Mesendoderm (in vitro differentiated cells): Measurements from ENCODE around the gene PRKN.

Experiments
- DNase-seq: peaks from one replicate; pipeline ENCODE4 v3.0.0; 2013
- H2AK5ac ChIP-seq: 2 replicates; pipeline ENCODE4 v1.6.1; 2013; ENCODE audit warnings: low read length, inconsistent platforms
- H2BK120ac ChIP-seq: 2 replicates; pipeline ENCODE4 v1.6.1; 2013; ENCODE audit warnings: low read depth, mild to moderate bottlenecking, low read length, moderate library complexity, mixed read lengths
- H2BK15ac ChIP-seq: replicated peaks from 2 replicates; pipeline ENCODE4 v1.6.1; 2013; ENCODE audit warnings: low read depth, mild to moderate bottlenecking, moderate library complexity
- H2BK5ac ChIP-seq: 2 replicates; pipeline ENCODE4 v1.6.1; 2013; ENCODE audit warnings: low read length, inconsistent platforms
- H3K18ac ChIP-seq: 2 replicates; pipeline ENCODE4 v1.6.1; 2013; ENCODE audit warnings: mild to moderate bottlenecking, low read length, mixed read lengths
- H3K23ac ChIP-seq: one replicate; pipeline ENCODE4 v1.6.1; 2013; ENCODE audit warnings: low read length
- H3K27ac ChIP-seq: 2 replicates; pipeline ENCODE4 v1.5.1; 2013; ENCODE audit warnings: low read depth, mild to moderate bottlenecking, inconsistent platforms, low read length, moderate library complexity
- H3K27me3 ChIP-seq: 2 replicates; pipeline ENCODE4 v1.6.1; 2013; ENCODE audit warnings: low read length, control low read depth, mild to moderate bottlenecking, inconsistent platforms; ENCODE audit not compliant: insufficient read depth, poor library complexity
- H3K36me3 ChIP-seq: 2 replicates; pipeline ENCODE4 v1.6.1; 2013; ENCODE audit warnings: low read length, inconsistent platforms; ENCODE audit not compliant: control insufficient read depth, insufficient read depth
- H3K4ac ChIP-seq: one replicate; pipeline ENCODE4 v1.6.1; 2013; ENCODE audit warnings: low read depth, mild to moderate bottlenecking, low read length, moderate library complexity
- H3K4me1 ChIP-seq: 2 replicates; pipeline ENCODE4 v1.6.1; 2013; ENCODE audit warnings: low read depth, low read length, inconsistent platforms; ENCODE audit not compliant: control insufficient read depth
- H3K4me2 ChIP-seq: 2 replicates; pipeline ENCODE4 v1.6.1; 2013; ENCODE audit warnings: low read length
- H3K4me3 ChIP-seq: 2 replicates; pipeline ENCODE4 v1.5.1; 2013; ENCODE audit warnings: mild to moderate bottlenecking, low read length
- H3K56ac ChIP-seq: one replicate; pipeline ENCODE4 v1.6.1; 2013; ENCODE audit warnings: low read length
- H3K79me1 ChIP-seq: 2 replicates; pipeline ENCODE4 v1.6.1; 2013; ENCODE audit warnings: low read length, inconsistent platforms
- H3K79me2 ChIP-seq: 2 replicates; pipeline ENCODE4 v1.6.1; 2013; ENCODE audit warnings: mild to moderate bottlenecking, low read length; ENCODE audit not compliant: control insufficient read depth, insufficient read depth
- H3K9ac ChIP-seq: 2 replicates; pipeline ENCODE4 v1.6.1; 2013; ENCODE audit warnings: low read length, inconsistent platforms
- H4K5ac ChIP-seq: one replicate; pipeline ENCODE4 v1.6.1; 2013; ENCODE audit warnings: low read length
- H4K8ac ChIP-seq: one replicate; pipeline ENCODE4 v1.6.1; 2013; ENCODE audit warnings: low read depth, mild to moderate bottlenecking, control low read depth, low read length, moderate library complexity
- WGBS: extraction: QIAGEN DNeasy Blood & Tissue Kit; methylation state at CpG from one replicate; pipeline ENCODE4 v1.1.7; 2013; ENCODE audit warnings: low lambda C conversion rate, missing lambda C conversion rate; ENCODE audit not compliant: insufficient coverage; ENCODE audit errors: extremely low coverage; 5-methylcytosine and 5-hydroxymethylcytosine counted together

Gene PRKN

GRCh38 chr6:161445021-161445799, 1282.4 kb downstream of the PRKN start:
- Histone ChIP-seq H3K23ac (no peak overlapping the region), H3K4me3 (no peak overlapping the region), H3K18ac (no peak overlapping the region), H3K79me1 (no peaks in the 10 kb centered on the region), H3K4me1 (peaks cover 8% of the 10 kb centered on the region), H4K5ac (no peak overlapping the region), H4K8ac (no peak overlapping the region), H3K9ac (no peak overlapping the region), H2BK120ac (no peak overlapping the region), H3K4ac (no peak overlapping the region), H2BK15ac (no peak overlapping the region), H3K4me2 (no peak overlapping the region), H2AK5ac (no peak overlapping the region), H3K79me2 (no peaks in the 10 kb centered on the region), H3K56ac (peak overlapping the region; percentile 38), H3K27ac (no peak overlapping the region), H3K27me3 (no peaks in the 10 kb centered on the region), H3K36me3 (no peaks in the 10 kb centered on the region), H2BK5ac (no peak overlapping the region)
- no peak for DNase-seq
- WGBS: no CpG with 5 or more reads among the region's 20 CpGs

- H2BK120ac ChIP-seq: no peak overlapping the region
- no peak overlapping the region for H2AK5ac ChIP-seq
- H3K79me2 ChIP-seq: no peaks in the 10 kb centered on the region
- no peak overlapping the region for H3K18ac ChIP-seq
- H3K4me2 ChIP-seq: no peak overlapping the region
- H3K4me1 ChIP-seq: peaks cover 8% of the 10 kb centered on the region
- H4K8ac ChIP-seq: no peak overlapping the region
- H3K56ac ChIP-seq: peak overlapping the region; percentile 54
- H3K4me3 ChIP-seq: no peak overlapping the region
- DNase-seq: peak; percentile 50
- H2BK5ac ChIP-seq: no peak overlapping the region
- no peaks in the 10 kb centered on the region for H3K79me1 ChIP-seq
- no peak overlapping the region for H4K5ac ChIP-seq
- H3K23ac ChIP-seq: no peak overlapping the region
- H3K9ac ChIP-seq: peak overlapping the region; percentile 29
- H2BK15ac ChIP-seq: no peak overlapping the region
- H3K27me3 ChIP-seq: no peaks in the 10 kb centered on the region
- peak overlapping the region; percentile 33 for H3K27ac ChIP-seq
- no CpG with 5 or more reads among the region's 15 CpGs for WGBS
- no peaks in the 10 kb centered on the region for H3K36me3 ChIP-seq
- H3K4ac ChIP-seq: no peak overlapping the region
Measured at GRCh38 chr6:161444464-161444863, 1283.1 kb downstream of the PRKN start.

- WGBS: no CpG with 5 or more reads among the region's 8 CpGs
- peak; percentile 87 for DNase-seq
- Histone ChIP-seq H3K56ac (peak overlapping the region; percentile 54), H3K4me2 (no peak overlapping the region), H3K27ac (no peak overlapping the region), H3K4ac (no peak overlapping the region), H3K4me1 (peaks cover 8% of the 10 kb centered on the region), H2BK5ac (no peak overlapping the region), H2AK5ac (no peak overlapping the region), H3K18ac (no peak overlapping the region), H3K4me3 (no peak overlapping the region), H3K27me3 (no peaks in the 10 kb centered on the region), H3K79me1 (no peaks in the 10 kb centered on the region), H3K79me2 (no peaks in the 10 kb centered on the region), H4K8ac (no peak overlapping the region), H3K36me3 (no peaks in the 10 kb centered on the region), H2BK120ac (no peak overlapping the region), H3K23ac (no peak overlapping the region), H4K5ac (no peak overlapping the region), H3K9ac (no peak overlapping the region), H2BK15ac (no peak overlapping the region)
Measured at GRCh38 chr6:161443848-161444247, 1283.7 kb downstream of the PRKN start.

- no CpG with 5 or more reads among the region's 15 CpGs for WGBS
- no peak for DNase-seq
Measured at GRCh38 chr6:161442420-161442819, 1285.1 kb downstream of the PRKN start.

GRCh38 chr6:161440299-161440698, 1287.3 kb downstream of the PRKN start:
- H2BK15ac ChIP-seq: no peak overlapping the region
- no CpG with 5 or more reads among the region's 4 CpGs for WGBS
- H3K4me3 ChIP-seq: no peak overlapping the region
- no peak overlapping the region for H2AK5ac ChIP-seq
- H2BK120ac ChIP-seq: no peak overlapping the region
- DNase-seq: peak; percentile 57
- no peak overlapping the region for H3K27ac ChIP-seq
- no peaks in the 10 kb centered on the region for H3K27me3 ChIP-seq
- H3K36me3 ChIP-seq: no peaks in the 10 kb centered on the region
- no peak overlapping the region for H3K56ac ChIP-seq
- H4K8ac ChIP-seq: no peak overlapping the region
- no peak overlapping the region for H3K9ac ChIP-seq
- H2BK5ac ChIP-seq: no peak overlapping the region
- no peaks in the 10 kb centered on the region for H3K79me2 ChIP-seq
- H3K4ac ChIP-seq: no peak overlapping the region
- no peak overlapping the region for H3K23ac ChIP-seq
- no peak overlapping the region for H4K5ac ChIP-seq
- no peak overlapping the region for H3K4me2 ChIP-seq
- no peak overlapping the region for H3K18ac ChIP-seq
- H3K4me1 ChIP-seq: peaks cover 8% of the 10 kb centered on the region
- H3K79me1 ChIP-seq: no peaks in the 10 kb centered on the region

More at GRCh38 chr6:161442420-161442819, 1285.1 kb downstream of the PRKN start:
- no peak overlapping the region for H3K4me3 ChIP-seq
- no peaks in the 10 kb centered on the region for H3K79me1 ChIP-seq
- H3K18ac ChIP-seq: no peak overlapping the region
- H3K4ac ChIP-seq: no peak overlapping the region
- no peak overlapping the region for H3K23ac ChIP-seq
- no peak overlapping the region for H4K5ac ChIP-seq
- no peak overlapping the region for H2BK15ac ChIP-seq
- no peak overlapping the region for H3K4me2 ChIP-seq
- H2AK5ac ChIP-seq: no peak overlapping the region
- no peaks in the 10 kb centered on the region for H3K27me3 ChIP-seq
- H3K56ac ChIP-seq: no peak overlapping the region
- no peak overlapping the region for H2BK5ac ChIP-seq
- H4K8ac ChIP-seq: no peak overlapping the region
- no peaks in the 10 kb centered on the region for H3K36me3 ChIP-seq
- H3K27ac ChIP-seq: no peak overlapping the region
- peaks cover 8% of the 10 kb centered on the region for H3K4me1 ChIP-seq
- H3K79me2 ChIP-seq: no peaks in the 10 kb centered on the region
- H3K9ac ChIP-seq: no peak overlapping the region
- no peak overlapping the region for H2BK120ac ChIP-seq

- H3K36me3 ChIP-seq: no peaks in the 10 kb centered on the region
- no peak overlapping the region for H2AK5ac ChIP-seq
- H3K79me1 ChIP-seq: no peaks in the 10 kb centered on the region
- no peak overlapping the region for H3K56ac ChIP-seq
- no peaks in the 10 kb centered on the region for H3K79me2 ChIP-seq
- peaks cover 3% of the 10 kb centered on the region for H3K4me1 ChIP-seq
- no peak for DNase-seq
- no peak overlapping the region for H3K4me2 ChIP-seq
- no peak overlapping the region for H4K8ac ChIP-seq
- H3K23ac ChIP-seq: no peak overlapping the region
- H3K18ac ChIP-seq: no peak overlapping the region
- no peak overlapping the region for H2BK15ac ChIP-seq
- no peak overlapping the region for H3K4ac ChIP-seq
- no peak overlapping the region for H2BK5ac ChIP-seq
- H3K27ac ChIP-seq: no peak overlapping the region
- H3K27me3 ChIP-seq: no peaks in the 10 kb centered on the region
- WGBS: no CpG with 5 or more reads among the region's 12 CpGs
- no peak overlapping the region for H3K4me3 ChIP-seq
- no peak overlapping the region for H2BK120ac ChIP-seq
- no peak overlapping the region for H4K5ac ChIP-seq
- no peak overlapping the region for H3K9ac ChIP-seq
Measured at GRCh38 chr6:161439093-161439492, 1288.5 kb downstream of the PRKN start.
